Hypothalamus (tissue), 51 donors: ENCODE data around the gene PPP1R7.
"Not testable (repeated sequence)": the region's sequence is repeated elsewhere in the genome, so short reads cannot be mapped to it uniquely, and the experiment has no call there.

ENCODE experiments used
- DNase-seq, 51 donors: peaks; one replicate each; lab custom pipeline; 2025; lab: John Stamatoyannopoulos, UW

The PPP1R7 gene

GRCh38 chr2:241189093-241189855 lies 39.0 kb downstream of the PPP1R7 start:
- DNase-seq = no peak

- no peak for DNase-seq
These were observed 39.6 kb downstream of the PPP1R7 start for GRCh38 chr2:241189856-241190201.

DNA sequence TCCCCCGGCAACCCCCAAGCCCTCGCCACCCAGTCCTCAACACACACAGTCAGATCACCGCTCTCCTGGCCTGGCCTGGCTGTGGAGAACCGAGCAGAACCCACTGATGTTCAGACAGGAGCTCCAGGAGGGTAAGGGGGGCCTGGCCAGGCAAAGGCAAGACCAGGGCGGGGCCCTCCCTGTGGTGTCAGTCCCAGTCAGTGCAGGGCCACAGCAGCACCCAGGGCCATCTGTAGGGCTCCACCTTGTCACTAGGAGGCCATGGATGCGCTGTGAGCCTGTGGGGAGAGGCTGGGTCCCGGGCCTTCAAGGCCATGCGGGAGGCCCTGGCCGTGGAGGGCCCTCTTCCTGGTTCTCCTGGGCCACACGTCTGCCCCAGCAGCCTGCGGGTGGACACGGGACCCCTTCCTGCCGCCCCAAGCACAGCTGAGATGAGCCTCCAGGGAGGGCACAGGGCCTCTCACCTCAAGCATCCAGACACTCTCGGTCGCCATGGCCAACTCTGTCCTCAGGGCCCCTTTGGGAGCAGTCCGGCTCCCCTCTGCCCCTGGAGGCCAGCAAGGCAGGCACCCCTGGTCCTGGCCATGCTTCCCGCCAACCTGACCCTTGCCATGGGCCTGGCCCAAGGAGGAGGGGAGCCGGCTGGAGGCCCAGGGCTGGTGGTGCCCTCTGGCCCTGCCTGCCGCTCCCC lies 40.2 kb downstream of the PPP1R7 start:
- no peak for DNase-seq

DNA sequence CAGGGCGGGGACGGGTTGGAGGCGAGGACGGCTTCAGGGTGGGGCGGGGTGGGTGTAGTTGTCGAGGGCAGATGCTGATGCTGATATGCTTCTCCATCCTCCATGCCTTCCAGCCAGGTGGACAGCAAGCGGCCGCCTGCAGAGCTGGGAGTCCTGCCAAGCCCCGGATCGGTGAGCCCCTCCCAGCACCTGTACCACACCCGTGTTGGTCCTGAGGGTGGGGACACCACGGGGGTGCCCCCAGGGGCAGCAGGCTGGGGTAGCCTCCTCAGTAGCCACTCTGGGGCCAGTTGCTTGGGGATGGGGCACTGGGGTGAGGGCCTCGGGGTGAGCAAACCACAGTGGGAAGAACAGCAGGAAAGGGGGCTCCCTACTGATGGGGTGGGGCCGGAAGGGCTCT lies 40.8 kb downstream of the PPP1R7 start:
- DNase-seq = no peak

DNA sequence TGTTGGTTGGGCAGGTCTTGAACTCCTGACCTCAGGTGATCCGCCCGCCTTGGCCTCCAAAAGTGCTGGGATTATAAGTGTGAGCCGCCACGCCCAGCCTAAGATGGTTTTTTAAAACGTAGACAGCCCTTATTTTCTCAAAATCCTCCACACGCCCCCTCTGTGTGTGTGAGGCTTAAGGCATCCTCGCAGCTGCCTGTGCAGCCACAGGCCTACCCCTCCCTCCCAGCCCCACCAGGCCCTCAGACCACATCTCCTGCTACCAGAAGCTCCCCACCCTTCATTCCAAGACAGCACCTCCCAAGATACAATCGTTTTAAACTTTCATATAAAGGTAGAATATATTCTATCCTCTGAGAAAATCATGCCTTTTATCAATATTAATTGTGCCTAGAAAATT lies 43.0 kb downstream of the PPP1R7 start:
- DNase-seq = no peak

- DNase-seq = no peak
These were observed 44.5 kb downstream of the PPP1R7 start for GRCh38 chr2:241194811-241195210.

GRCh38 chr2:241195506-241196130 lies 45.4 kb downstream of the PPP1R7 start:
- DNase-seq = no peak

- DNase-seq = not testable (repeated sequence)
These were observed 47.0 kb downstream of the PPP1R7 start for GRCh38 chr2:241197246-241197645.

- no peak for DNase-seq
These were observed 47.7 kb downstream of the PPP1R7 start for GRCh38 chr2:241197947-241198346.

- no peak for DNase-seq
These were observed 48.4 kb downstream of the PPP1R7 start for GRCh38 chr2:241198381-241199279.

- no peak for DNase-seq
These were observed 49.0 kb downstream of the PPP1R7 start for GRCh38 chr2:241199286-241199685.

GRCh38 chr2:241199897-241200821 lies 49.9 kb downstream of the PPP1R7 start:
- no peak for DNase-seq

GRCh38 chr2:241200822-241201395 lies 50.6 kb downstream of the PPP1R7 start:
- no peak for DNase-seq

DNA sequence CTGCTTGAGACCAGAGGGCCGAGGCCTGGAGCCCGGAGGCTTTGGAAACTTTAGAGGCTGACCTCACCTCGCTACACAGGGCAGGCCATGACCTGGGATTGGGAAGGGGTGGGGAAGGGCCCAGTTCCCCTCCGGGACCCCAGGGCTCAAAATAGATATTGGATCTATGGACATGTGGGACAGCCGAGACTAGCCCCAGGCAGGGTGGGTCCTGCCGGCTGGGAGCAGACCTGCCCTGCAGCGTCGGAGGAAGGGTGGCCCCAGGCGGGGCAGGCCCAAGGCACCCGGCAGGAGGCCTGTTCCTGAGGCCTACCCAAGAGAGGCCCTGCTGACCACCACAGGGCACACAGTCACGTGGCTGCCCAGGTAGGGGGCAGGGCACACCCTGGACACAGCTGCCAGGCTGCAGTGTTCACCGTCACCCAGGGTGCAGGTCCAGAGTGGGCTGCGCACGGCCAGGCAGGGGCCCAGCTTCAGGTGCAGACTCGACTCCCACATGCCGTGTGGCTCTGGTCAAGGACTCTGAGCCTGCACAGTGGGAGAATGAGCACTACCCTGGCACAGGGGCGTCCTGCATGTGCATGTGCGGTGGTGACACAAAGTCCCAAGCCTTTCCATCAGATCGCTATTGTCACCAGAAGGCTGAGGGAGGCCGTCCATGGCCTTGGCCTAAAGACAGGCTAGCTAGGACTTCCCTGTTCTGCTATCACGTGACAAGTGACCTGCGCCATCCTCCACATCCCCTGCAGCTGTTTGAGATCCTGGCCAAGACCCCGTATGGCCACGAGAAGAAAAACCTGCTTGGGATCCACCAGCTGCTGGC lies 51.4 kb downstream of the PPP1R7 start:
- DNase-seq = no peak

- no peak for DNase-seq
These were observed 52.0 kb downstream of the PPP1R7 start for GRCh38 chr2:241202268-241202585.

GRCh38 chr2:241202681-241203080 lies 52.4 kb downstream of the PPP1R7 start:
- DNase-seq = no peak

- no peak for DNase-seq
These were observed 53.1 kb downstream of the PPP1R7 start for GRCh38 chr2:241203218-241204009.

DNA sequence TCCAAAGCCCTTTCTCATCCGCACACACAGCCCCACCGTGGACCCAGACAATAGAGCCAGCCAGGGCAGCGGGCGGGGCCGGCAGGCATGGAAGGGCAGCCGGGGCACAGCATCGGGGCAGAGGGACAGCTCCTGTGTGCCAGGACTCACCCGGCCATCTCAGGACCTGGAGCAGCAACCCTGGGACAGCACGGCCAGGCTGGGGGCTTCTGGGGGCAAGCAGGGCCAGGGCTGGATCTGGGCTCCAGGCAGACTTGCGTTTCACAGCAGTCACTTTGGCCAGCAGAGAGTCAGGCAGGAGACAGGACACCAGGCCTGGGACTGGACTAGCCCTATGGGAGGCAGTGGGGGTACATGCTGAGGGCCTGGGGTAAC lies 53.7 kb downstream of the PPP1R7 start:
- no peak for DNase-seq
